C4-2B (cell line): Measurements from ENCODE around the gene CPNE1.

Experiments used
- CTCF ChIP-seq: fragments of 450-650 bp; conservative IDR thresholded peaks from 2 replicates; pipeline ENCODE4 v1.5.1; 2017; ENCODE audit warnings: mild to moderate bottlenecking
- ZFX ChIP-seq: fragments of 450-650 bp; IDR thresholded peaks from 2 replicates; pipeline ENCODE4 v1.6.1; 2017

- TF ChIP-seq CTCF (no peak), ZFX (no peak)
These were observed 67.5 kb downstream of the CPNE1 start for GRCh38 chr20:35597186-35597585.
